HG03520 (cell line): ENCODE measurements around the gene ABHD16B.
"Not testable (repeated sequence)": the region's sequence is repeated elsewhere in the genome, so short reads cannot be mapped to it uniquely, and the experiment has no call there.

Experiments
- ATAC-seq: cut with Tn5 transposase; IDR thresholded peaks from one replicate; pipeline ENCODE4 v1.9.1; 2021; ENCODE audit warnings: mild to moderate bottlenecking, moderate library complexity; ENCODE audit not compliant: unreplicated experiment

The ABHD16B gene

DNA sequence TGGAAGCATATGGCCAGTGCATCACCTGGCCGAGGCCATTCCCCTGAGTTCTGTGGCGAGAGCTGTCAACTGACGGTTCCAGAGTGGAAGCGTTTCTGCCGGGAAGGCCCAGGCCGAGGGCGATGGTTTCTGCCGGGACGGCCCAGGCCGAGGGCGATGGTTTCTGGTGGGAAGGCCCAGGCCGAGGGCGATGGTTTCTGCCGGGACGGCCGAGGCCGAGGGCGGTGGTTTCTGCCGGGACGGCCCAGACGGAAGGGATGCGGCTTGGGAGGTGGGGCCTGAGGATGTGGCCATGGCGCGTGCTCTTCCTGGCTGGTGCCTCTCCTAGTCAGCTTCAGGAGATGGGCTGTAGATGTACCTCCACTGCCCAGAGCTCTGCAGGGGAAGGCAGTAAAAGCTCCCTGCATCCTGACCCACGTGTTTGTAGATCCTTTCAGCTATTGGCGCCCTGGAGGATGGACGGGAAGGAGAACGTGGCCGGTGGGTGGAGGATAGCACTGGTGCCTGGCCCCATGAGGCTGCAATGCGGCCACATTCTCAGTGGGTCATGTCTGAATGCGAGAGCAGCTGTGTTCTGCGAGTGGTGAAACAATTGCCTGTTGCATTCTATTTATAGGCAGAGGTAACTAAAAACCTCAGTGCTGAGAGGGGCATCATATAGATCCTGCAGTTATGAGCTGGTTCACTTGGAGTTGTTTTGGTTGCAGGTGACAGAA lies 16.6 kb downstream of the ABHD16B start:
- ATAC-seq: no peak

DNA sequence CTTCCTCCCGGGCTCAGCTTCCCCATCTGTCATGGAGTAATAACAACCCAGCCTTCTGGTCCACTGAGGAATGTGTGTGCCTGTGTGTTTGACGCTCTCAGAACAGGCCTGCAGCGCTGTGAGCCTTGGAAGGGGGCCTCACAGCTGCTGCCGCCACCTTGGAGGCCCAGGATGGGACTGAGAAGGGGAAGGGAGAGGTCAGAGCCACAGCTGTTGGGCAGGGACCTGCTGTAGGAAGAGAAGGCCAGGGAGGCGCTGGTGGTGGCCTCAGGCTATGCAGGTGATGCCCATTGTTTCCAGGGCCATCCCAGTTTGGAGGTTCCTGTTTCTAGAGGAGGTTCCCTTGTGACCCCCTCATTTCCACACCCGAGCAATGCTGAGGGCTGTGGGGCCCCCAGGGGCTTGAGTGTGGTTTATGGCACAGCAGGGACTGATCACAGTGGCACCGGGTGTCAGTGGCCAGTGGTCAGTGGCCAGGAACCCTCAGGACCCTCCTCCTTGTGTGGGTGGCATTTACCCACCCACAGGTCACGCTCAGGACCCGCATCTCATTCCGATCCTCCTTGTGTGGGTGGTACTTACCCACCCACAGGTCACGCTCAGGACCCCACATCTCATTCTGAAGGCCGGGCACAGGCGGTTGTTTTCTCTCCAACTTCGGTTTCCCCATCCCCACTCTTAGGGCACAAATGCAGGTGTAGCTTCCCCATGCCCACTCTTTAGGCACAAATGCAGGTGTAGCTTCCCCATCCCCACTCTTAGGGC lies 17.8 kb downstream of the ABHD16B start:
- ATAC-seq: no peak

DNA sequence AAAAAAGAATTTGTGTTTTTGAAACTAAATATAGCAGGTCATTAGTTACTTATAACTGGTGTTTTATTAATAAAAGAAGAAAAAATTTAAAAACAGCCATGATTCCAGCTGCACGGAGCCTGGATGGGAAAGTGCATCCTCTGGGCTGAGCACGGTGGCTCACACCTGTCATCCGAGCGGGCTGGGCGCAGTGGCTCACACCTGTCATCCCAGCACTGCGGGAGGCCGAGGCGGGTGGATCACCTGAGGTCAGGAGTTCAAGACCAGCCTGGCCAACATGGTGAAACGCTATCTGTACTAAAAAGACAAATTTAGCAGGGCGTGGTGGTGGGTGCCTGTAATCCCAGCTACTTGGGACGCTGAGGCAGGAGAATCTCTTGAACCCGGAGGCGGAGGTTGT lies 19.6 kb downstream of the ABHD16B start:
- not testable (repeated sequence) for ATAC-seq

DNA sequence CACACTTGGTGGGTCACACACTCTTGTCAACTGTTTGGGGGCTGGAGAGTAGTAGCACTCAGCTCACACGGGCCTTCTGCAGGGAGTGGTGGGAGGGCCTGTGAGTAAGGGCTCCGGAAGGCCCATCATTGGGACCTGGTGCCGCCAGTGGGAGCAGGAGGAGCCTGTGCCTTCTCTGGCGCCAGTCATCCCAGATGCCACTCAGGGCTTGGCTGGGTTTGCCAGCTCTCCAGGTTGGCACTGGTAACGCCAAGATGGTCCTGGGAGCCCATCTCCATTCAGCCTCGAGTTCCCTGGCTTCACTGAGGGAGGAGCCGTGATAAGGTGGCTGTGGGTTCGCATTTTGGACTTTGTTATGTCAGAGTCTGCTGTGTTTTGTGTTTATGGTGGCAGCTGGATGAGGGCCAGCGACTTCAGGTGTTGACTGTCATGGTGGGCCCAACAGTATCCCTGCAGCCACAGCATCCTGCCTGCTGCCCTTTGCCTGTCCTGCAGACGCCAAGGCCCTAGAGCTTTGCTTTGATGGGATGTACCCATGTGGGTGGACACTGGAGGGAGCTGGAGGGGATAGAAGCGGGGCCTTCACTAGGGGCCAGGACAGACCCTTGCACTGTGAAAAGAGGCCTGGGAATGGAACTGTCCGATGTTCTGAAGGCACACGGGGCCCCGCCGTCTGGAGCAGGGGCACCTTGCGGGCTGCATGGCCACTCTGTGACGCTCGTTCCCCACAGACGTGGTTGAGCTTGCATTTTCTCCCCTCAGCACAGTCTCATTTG lies 20.3 kb downstream of the ABHD16B start:
- no peak for ATAC-seq

DNA sequence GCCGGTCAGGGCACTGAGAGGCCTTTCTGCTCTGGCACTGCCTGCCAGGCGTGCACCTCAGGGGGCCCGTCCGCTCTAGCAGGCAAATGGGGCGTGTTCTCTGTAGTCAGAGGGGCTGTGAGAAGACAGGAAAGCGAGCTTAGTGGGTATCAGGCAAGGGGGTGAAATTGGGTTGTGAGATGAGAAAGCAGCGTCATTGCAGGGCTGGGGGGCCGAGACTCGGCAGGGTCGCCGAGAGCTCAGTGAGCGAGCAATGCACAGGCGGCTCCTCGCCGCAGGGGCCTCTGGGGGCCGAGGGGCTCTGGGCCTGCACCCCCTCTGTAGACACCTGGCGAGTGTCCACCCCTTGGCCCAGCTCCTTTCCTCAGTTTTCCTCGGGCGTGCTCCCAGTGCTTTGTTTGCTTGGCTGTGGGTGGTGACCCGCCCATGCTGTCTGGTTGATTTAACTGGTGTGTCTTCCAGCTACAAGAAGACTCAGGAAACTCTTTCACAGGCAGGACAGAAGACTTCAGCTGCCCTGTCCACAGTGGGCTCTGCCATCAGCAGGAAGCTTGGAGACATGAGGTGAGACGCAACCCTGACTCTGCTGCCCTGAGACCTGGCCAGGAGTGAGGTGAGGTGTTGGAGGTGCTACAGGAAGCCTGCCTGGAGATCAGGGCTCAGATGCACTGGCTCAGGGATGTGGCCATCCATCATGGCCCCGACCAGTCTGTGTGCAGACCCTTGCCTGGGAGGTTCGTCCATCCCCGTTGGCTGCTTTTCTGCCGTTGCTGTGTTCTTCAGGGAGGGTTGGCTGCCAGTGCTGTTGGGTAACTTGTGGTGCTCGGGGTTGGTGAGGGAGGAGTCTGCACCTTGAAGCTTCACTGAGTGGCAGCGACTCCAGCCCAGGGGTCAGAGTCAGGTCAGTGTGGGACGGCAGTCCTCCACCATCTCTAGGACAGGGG lies 21.2 kb downstream of the ABHD16B start:
- no peak for ATAC-seq

DNA sequence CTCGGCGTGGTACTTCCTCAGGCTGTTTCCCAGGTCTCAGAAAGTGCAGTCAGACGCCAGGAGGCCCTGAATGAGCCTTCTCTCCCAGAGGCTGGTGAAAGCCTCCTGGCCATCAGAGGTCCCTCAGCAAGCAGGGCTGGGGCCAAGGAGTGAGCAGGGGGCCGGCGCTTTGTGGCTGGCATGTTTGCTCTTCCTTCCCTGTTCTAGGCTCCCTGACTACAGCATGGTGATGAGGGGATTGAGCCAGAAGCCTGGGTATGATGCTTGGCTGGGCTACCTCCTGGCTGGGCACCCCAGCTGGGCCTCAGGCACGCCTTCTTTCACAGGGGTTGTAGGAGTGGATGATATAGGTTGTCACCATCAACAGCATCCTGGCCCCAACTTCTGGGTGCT lies 21.9 kb downstream of the ABHD16B start:
- no peak for ATAC-seq

DNA sequence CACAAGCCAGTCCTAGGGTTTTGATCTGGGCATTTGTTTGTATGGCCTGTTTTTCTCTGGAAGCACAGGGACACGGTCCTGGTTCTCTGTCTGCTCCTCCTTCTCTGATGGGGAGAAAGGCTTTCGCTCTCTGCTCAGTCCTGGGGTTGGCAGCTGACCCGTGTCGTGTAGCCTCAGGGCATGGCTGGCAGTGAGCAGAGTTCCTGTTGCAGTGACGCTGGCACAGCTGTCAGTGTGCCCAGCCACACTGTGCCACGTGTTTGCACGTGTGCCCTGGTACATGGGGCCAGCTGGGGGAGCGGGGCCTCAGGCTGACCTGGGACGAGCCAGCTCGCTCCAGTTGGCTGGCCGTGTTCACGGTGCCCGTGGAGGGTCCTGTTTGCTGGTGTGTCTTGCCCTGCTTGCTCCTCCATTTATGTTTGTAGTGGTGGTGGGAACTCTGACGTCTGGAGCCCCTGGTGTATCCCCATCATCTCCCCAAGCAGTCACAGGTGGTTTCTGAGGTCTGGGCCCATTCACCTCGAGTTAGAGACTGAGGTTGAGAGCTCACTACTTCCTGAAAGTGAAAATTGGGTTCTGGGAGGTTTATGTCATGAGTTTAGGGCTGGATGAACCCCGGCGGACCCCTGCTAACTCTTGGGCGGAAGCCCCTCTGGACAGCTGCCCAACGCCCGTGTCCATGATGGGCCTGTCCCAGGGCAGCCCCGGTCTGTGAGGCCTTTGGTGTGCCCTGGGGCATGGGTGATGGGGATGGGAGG lies 23.4 kb downstream of the ABHD16B start:
- ATAC-seq: no peak

DNA sequence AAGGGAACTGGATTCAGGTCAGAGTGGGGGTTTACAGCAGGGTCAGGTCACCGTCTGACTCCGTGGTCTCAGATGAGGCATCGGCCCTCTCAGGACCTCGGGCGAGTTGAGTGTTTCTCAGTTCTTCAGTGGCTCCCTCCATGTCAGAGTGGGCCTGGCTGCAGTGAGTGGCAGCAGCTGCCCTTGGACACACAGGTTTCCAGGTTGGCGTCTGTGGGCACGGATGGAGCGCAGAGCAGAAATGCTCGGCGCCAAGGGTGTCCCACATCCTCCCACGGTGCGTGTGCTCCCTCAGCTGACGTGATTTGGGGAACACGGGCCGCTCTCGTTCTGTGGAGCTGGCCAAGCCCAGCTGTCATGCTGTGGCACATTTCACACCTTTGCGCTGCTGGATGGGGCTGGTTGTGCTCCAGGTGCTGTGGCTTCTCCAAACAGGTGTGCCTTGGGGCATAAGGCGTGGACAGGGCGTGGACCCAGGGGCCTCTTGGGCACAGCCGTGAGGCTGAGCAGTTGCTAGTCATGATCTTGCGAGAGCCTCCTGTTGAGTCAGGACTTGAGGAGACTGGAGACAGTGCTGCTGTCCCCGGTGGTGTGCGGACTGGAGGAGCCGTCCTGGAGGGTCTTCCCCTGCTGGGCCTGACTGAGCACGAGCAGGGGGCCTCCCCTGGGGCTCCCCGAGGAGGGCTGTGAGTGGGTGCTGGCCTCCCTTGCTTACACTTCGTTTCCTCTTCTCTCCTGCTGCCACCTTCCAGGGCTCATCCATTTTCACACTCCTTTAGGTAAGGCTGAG lies 24.2 kb downstream of the ABHD16B start:
- ATAC-seq: no peak

DNA sequence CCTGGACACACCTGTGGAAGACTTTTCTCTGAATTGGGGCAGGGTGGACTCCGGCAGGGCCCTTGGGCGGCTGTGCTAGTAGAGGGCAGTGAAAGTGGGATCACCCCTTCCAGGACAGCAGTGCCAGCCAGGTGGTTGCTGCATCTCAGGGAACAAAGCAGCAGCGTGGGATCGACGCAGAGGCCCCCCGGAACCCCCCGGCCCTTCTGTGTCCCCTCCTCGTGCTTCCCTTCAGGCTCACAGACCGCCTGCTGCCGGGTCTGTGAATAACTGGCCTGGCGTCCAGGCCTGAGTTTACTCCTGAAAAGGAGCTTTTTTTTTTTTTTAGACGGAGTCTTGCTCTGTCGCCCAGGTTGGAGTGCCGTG lies 24.7 kb downstream of the ABHD16B start:
- no peak for ATAC-seq

DNA sequence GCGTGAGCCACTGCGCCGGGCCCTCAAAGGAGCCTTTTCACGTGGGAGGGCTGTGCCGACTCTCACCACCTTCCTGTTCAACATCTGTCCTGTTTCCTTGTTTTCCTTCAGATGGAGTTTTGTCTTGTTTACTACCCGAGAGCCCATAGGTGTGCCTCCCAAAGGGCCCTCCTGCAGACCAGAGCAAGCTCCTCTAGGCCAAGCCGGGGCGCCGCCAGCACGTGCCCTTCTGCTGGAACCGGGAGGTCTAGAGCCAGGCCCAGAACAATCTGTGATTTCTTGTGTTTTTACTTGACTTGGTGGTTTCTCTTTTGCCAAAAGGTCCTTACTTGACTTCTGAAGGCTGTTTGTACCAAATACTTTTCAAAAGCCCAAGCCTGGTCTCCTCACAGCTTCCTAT lies 25.6 kb downstream of the ABHD16B start:
- ATAC-seq: no peak

DNA sequence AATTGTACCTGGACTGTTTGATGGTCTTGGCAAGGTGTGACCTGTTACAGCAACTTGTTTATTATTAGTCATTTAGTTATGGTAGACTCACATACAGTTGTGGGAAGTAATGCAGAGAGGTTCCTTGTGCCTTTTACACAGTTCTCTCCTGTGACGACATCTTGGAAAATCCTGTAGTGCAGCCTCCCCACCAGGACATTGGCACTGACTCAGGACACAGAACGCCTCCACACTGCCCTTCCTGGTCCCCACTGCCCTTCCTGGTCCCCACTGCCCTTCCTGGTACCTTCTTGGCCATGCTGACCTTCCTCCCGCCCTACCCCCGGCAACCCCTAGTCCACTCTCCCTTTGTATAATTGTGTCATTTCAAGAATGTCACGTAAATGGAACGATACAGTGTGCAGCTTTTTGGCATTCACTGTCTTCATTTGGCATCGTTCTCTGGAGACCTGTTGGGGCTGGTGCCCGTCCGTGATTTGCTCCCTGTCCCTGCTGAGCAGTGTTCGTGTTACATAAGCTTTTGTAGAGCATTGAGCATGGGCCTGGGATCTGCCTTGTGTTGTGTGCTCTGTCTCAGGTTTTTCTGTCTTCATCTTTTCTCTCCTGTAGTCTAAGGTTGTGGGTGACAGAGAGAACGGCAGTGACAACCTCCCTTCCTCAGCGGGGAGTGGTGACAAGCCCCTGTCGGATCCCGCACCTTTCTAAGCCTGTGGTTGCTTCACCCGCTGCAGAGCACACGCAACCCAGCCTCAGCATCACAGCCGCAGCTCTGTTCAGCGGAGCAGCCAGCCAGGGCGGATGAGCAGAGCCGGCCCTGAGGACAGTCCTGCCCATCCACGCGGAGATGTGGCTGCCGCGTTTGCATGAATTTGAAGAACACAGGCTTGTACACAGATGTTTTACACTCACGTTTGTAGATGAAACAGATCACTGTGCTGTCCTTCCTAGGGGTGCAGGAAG lies 28.2 kb downstream of the ABHD16B start:
- no peak for ATAC-seq

DNA sequence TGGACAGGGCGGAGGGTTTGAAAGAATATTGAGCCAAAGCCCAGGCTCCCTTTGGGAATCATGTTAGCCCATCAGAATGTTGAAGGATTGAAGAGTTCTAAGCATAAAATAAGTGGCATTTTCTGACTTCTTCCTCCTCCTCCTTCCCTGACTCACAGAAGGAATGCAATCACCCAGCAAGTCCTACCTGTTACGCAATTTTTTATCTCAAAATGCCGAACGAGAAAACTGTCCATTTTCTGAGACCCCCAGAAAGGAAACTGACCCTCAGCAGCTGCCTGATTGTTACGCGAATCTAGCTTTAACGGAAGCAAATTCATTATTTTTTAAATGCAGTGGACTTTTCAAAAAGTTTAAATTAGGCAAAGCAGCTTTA lies 28.9 kb downstream of the ABHD16B start:
- no peak for ATAC-seq

DNA sequence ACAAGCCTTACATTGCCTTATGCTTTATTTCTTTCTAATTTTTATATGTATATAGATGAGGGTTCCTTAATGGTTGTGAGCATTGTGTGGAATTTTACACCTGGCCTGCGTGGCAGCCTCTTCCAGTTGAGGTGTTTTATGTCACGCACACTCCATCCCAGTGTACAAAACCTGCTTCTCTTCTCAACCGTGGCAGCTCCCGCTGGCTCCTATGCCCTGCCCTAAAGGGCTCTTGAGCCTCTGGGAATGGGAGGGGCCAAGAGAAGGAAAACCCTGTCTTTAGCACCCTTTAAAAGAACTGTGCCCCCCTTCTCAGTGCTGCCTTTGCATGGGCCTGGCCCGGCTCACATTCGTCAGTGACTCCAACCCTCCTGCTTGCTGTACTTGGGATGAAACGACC lies 29.3 kb downstream of the ABHD16B start:
- no peak for ATAC-seq

DNA sequence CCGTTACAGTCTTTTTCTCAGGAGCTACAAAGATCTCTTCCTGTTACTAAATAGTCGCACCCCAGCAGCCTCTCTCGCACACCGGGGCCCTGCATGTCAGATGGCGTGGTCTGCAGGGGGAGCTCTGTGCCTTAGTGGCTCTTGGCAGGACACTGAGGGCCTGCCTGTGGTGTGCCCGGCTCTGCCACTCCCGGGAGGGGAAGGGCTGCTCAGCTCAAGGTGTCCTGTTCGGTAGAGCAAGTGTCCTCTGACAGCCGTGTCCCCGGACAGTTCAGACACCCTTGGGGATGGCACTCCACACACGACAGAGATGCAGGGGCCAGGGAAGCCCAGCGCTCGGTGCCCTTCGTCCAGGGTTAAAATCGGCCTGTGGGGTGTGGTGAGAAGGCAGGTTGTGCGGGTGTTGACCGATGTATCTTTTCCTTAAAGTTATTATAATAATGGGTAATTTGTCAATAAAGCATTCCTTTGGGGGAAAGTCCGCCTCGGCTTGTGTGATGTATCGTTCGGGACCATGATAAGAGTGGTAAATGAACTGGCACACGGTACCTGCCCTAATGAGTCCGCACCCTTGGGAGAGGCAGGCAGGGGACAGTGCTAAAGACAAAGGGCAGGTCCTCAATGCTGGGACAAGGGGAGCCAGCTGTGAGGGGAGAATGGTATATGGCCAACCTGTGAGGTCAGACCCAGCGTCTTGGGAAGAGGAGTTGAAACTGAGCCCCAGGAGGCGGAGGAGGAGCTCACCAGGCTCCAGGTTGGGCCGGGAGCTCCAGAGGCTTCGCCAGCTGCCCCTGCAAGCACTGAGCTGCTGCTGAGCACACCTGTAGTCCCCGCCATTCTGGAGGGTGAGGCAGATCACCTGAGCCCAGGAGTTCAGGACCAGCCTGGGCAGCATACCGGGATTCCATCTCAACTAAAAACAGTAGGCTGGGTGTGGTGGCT lies 30.0 kb downstream of the ABHD16B start:
- ATAC-seq: no peak

DNA sequence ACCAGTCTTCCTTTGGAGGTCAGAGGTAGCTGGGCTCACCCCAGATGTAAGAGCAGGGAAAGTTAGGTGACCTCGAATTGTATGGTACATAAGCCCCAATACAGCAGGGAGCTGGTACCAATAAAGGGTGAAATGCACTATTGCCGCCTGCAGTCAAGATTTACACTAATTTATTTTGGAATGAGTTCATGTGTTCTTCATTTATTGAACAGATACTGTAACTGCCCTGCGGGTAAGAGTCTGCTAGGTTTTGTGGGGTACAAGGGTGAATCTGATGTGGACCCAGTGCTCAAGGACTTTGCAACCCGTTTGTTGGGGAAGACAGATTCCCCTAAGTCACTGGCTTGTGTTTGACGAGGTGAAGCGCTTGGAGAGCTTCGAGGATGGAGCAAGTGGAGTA lies 31.1 kb downstream of the ABHD16B start:
- ATAC-seq: no peak

DNA sequence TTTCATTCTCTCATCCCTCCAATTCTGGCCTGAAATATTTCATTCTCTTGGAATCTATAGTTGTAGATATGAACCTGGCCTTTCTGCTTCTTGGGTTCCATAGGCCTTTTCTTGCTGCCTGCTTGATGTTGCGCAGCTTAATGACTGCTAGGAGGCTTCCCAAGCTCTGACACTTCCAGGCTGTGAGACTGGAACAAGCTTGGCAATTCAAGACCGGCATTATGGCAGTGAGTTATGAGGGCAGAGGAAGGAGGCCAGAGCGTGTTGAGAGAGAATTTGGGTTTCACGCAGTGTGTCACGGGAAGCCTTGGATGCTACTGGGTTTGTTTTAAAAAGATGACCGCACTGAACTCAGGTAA lies 32.7 kb downstream of the ABHD16B start:
- ATAC-seq: no peak
